ENCODE measurements around the gene CD99L2.

CD99L2 gene

GRCh38 chrX:150777328-150777992 lies 121.0 kb downstream of the CD99L2 start:
- ATAC-seq: no peak
- TF ChIP-seq ESRRG (CRISPR knock-in tag; IDR thresholded peaks at IDR 0.05): no peak
- no peak for TF ChIP-seq ZNF8 (CRISPR knock-in tag; IDR thresholded peaks at IDR 0.05)
- no peak for TF ChIP-seq OSR1 (CRISPR knock-in tag; IDR thresholded peaks at IDR 0.05)

GRCh38 chrX:150775569-150776350 lies 122.7 kb downstream of the CD99L2 start:
- TF ChIP-seq CREB5 (CRISPR knock-in tag; IDR thresholded peaks at IDR 0.05; ENCODE audit: low read depth) (no peak), TSHZ2 (CRISPR knock-in tag; IDR thresholded peaks at IDR 0.05) (no peak), ARNTL (CRISPR knock-in tag; IDR thresholded peaks at IDR 0.05; ENCODE audit: borderline replicate concordance, low read depth) (no peak), RARB (CRISPR knock-in tag; IDR thresholded peaks at IDR 0.05) (no peak), PPARA (CRISPR knock-in tag; IDR thresholded peaks at IDR 0.05; ENCODE audit: borderline replicate concordance) (no peak), ZNF565 (CRISPR knock-in tag; conservative IDR thresholded peaks at IDR 0.05; ENCODE audit: low read depth) (no peak), ZNF70 (CRISPR knock-in tag; IDR thresholded peaks at IDR 0.05) (no peak), ZFP3 (CRISPR knock-in tag; IDR thresholded peaks at IDR 0.05) (no peak)
- no peak for ATAC-seq

GRCh38 chrX:150774798-150775568 lies 123.5 kb downstream of the CD99L2 start:
- ATAC-seq: no peak
- TF ChIP-seq ESRRG (CRISPR knock-in tag; IDR thresholded peaks at IDR 0.05) (no peak), CSDC2 (CRISPR knock-in tag; IDR thresholded peaks at IDR 0.05) (no peak), ZFP3 (CRISPR knock-in tag; IDR thresholded peaks at IDR 0.05) (no peak), OSR1 (CRISPR knock-in tag; IDR thresholded peaks at IDR 0.05) (no peak), GLIS3 (CRISPR knock-in tag; IDR thresholded peaks at IDR 0.05) (no peak), PPARA (CRISPR knock-in tag; IDR thresholded peaks at IDR 0.05; ENCODE audit: borderline replicate concordance) (no peak), TOX (CRISPR knock-in tag; IDR thresholded peaks at IDR 0.05; ENCODE audit: borderline replicate concordance) (no peak), ZC3H10 (CRISPR knock-in tag; IDR thresholded peaks at IDR 0.05) (no peak), ARNTL (CRISPR knock-in tag; IDR thresholded peaks at IDR 0.05; ENCODE audit: borderline replicate concordance, low read depth) (no peak), TSHZ2 (CRISPR knock-in tag; IDR thresholded peaks at IDR 0.05) (no peak), ZNF565 (CRISPR knock-in tag; conservative IDR thresholded peaks at IDR 0.05; ENCODE audit: low read depth) (no peak), TCF4 (CRISPR knock-in tag; IDR thresholded peaks at IDR 0.05; ENCODE audit: borderline replicate concordance) (no peak)

- ATAC-seq: no peak
- TF ChIP-seq PPARA (CRISPR knock-in tag; IDR thresholded peaks at IDR 0.05; ENCODE audit: borderline replicate concordance) (no peak), ZFP3 (CRISPR knock-in tag; IDR thresholded peaks at IDR 0.05) (no peak), TCF4 (CRISPR knock-in tag; IDR thresholded peaks at IDR 0.05; ENCODE audit: borderline replicate concordance) (no peak), SNAI2 (CRISPR knock-in tag; IDR thresholded peaks at IDR 0.05) (no peak), GLIS3 (CRISPR knock-in tag; IDR thresholded peaks at IDR 0.05) (no peak), TOX (CRISPR knock-in tag; IDR thresholded peaks at IDR 0.05; ENCODE audit: borderline replicate concordance) (no peak), CSDC2 (CRISPR knock-in tag; IDR thresholded peaks at IDR 0.05) (no peak), TSHZ2 (CRISPR knock-in tag; IDR thresholded peaks at IDR 0.05) (no peak), ZNF565 (CRISPR knock-in tag; conservative IDR thresholded peaks at IDR 0.05; ENCODE audit: low read depth) (no peak), ZC3H10 (CRISPR knock-in tag; IDR thresholded peaks at IDR 0.05) (no peak), ZNF70 (CRISPR knock-in tag; IDR thresholded peaks at IDR 0.05) (no peak)
These were observed 124.8 kb downstream of the CD99L2 start for GRCh38 chrX:150773634-150774033.
